ENCODE results near the gene ANGPTL8. TPM values are rescaled to one million over a fixed set of nuclear protein-coding genes. Genes with fewer than 3 reads are reported as not detected.

ANGPTL8 gene
- total and polyA plus RNA-seq, 4 donors: 32.4 to 107 (median 67.6) TPM

- no peak overlapping the region for H3K27ac ChIP-seq (ENCODE audit: low read depth in 1 of 2, low read length in 2 of 2)
- no peak for DNase-seq (ENCODE audit: low spot score)
- H3K36me3 ChIP-seq (ENCODE audit: control insufficient read depth in 4 of 4, insufficient read depth in 3 of 4, low read depth in 1 of 4, low read length in 3 of 4): peaks cover 10 to 42% (median 13%) of the 10 kb centered on the region in 4 donors
- no peak overlapping the region for H3K9ac ChIP-seq (ENCODE audit: low read depth in 1 of 2, low read length in 2 of 2)
- TF ChIP-seq EGR1 (IDR thresholded peaks at IDR 0.05; ENCODE audit: low read depth in 2 of 2): no peak
- TF ChIP-seq HNF4A (conservative IDR thresholded peaks at IDR 0.05): no peak
- TF ChIP-seq, protein P1, sequence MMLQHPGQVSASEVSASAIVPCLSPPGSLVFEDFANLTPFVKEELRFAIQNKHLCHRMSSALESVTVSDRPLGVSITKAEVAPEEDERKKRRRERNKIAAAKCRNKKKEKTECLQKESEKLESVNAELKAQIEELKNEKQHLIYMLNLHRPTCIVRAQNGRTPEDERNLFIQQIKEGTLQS (IDR thresholded peaks at IDR 0.05): no peak
- TF ChIP-seq FOXA1 (IDR thresholded peaks at IDR 0.05): no peak
- TF ChIP-seq FOXA2 (IDR thresholded peaks at IDR 0.05): no peak
- TF ChIP-seq JUND (IDR thresholded peaks at IDR 0.05): no peak
- no peak for TF ChIP-seq YY1 (IDR thresholded peaks at IDR 0.05)
- no peaks in the 10 kb centered on the region for H3K9me3 ChIP-seq (ENCODE audit: control insufficient read depth in 4 of 4, low read length in 3 of 4)
- H3K4me3 ChIP-seq (ENCODE audit: low read depth in 1 of 3, low read length in 3 of 3): no peak overlapping the region
- no peaks in the 10 kb centered on the region for H3K27me3 ChIP-seq (ENCODE audit: control insufficient read depth in 4 of 4, insufficient read depth in 4 of 4, low read length in 3 of 4)
- WGBS: 94% methylated on average over 2 of the region's 2 CpGs
- H3K4me1 ChIP-seq (ENCODE audit: control insufficient read depth in 4 of 4, insufficient read depth in 4 of 4, low read length in 3 of 4): peaks cover 0 to 4% (median under 1%) of the 10 kb centered on the region in 4 donors
These were observed 29.4 kb upstream of the ANGPTL8 start for GRCh38 chr19:11209839-11210655.

- Histone ChIP-seq H3K27ac (ENCODE audit: low read depth in 1 of 2, low read length in 2 of 2) (no peak overlapping the region), H3K9ac (ENCODE audit: low read depth in 1 of 2, low read length in 2 of 2) (no peak overlapping the region), H3K27me3 (ENCODE audit: control insufficient read depth in 4 of 4, insufficient read depth in 4 of 4, low read length in 3 of 4) (no peaks in the 10 kb centered on the region), H3K36me3 (ENCODE audit: control insufficient read depth in 4 of 4, insufficient read depth in 3 of 4, low read depth in 1 of 4, low read length in 3 of 4) (peaks cover 10 to 48% (median 17%) of the 10 kb centered on the region in 4 donors), H3K4me1 (ENCODE audit: control insufficient read depth in 4 of 4, insufficient read depth in 4 of 4, low read length in 3 of 4) (peaks cover 0 to 2% (median 0%) of the 10 kb centered on the region in 4 donors), H3K9me3 (ENCODE audit: control insufficient read depth in 4 of 4, low read length in 3 of 4) (no peaks in the 10 kb centered on the region), H3K4me3 (ENCODE audit: low read depth in 1 of 3, low read length in 3 of 3) (no peak overlapping the region)
- WGBS: 98% methylated on average over 1 of the region's 1 CpG
- no peak for DNase-seq (ENCODE audit: low spot score)
- TF ChIP-seq, protein P2, sequence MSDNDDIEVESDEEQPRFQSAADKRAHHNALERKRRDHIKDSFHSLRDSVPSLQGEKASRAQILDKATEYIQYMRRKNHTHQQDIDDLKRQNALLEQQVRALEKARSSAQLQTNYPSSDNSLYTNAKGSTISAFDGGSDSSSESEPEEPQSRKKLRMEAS (IDR thresholded peaks at IDR 0.05): no peak
- TF ChIP-seq HNF4A (conservative IDR thresholded peaks at IDR 0.05) (no peak), CTCF (IDR thresholded peaks at IDR 0.05; ENCODE audit: low read depth, low read length, missing input control) (no peak), GABPA (IDR thresholded peaks at IDR 0.05 in 1 of 2, conservative IDR thresholded peaks at IDR 0.05 in 1 of 2) (no peak), RXRA (IDR thresholded peaks at IDR 0.05) (no peak), FOXA2 (IDR thresholded peaks at IDR 0.05) (no peak), RAD21 (IDR thresholded peaks at IDR 0.05) (no peak), FOXA1 (IDR thresholded peaks at IDR 0.05) (no peak), NR2F2 (IDR thresholded peaks at IDR 0.05) (no peak), SP1 (IDR thresholded peaks at IDR 0.05) (no peak), REST (IDR thresholded peaks at IDR 0.05) (no peak), HNF4G (IDR thresholded peaks at IDR 0.05) (no peak), YY1 (IDR thresholded peaks at IDR 0.05) (no peak), JUND (IDR thresholded peaks at IDR 0.05) (no peak)
- TF ChIP-seq, protein P3, sequence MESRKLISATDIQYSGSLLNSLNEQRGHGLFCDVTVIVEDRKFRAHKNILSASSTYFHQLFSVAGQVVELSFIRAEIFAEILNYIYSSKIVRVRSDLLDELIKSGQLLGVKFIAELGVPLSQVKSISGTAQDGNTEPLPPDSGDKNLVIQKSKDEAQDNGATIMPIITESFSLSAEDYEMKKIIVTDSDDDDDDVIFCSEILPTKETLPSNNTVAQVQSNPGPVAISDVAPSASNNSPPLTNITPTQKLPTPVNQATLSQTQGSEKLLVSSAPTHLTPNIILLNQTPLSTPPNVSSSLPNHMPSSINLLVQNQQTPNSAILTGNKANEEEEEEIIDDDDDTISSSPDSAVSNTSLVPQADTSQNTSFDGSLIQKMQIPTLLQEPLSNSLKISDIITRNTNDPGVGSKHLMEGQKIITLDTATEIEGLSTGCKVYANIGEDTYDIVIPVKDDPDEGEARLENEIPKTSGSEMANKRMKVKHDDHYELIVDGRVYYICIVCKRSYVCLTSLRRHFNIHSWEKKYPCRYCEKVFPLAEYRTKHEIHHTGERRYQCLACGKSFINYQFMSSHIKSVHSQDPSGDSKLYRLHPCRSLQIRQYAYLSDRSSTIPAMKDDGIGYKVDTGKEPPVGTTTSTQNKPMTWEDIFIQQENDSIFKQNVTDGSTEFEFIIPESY (IDR thresholded peaks at IDR 0.05): no peak
- TF ChIP-seq, protein P1 (IDR thresholded peaks at IDR 0.05): no peak
These were observed 28.8 kb upstream of the ANGPTL8 start for GRCh38 chr19:11210656-11210928.
